GM12878 (cell line): ENCODE results near the gene CD163. TPM values are rescaled to one million over a fixed set of nuclear protein-coding genes. Genes with fewer than 3 reads are reported as not detected.

Source experiments
- ATF7 ChIP-seq: fragments of 450-650 bp; IDR thresholded peaks from 2 replicates; pipeline ENCODE4 v1.6.1; 2016; ENCODE audit warnings: low read depth, mild to moderate bottlenecking
- CBX5 ChIP-seq: sonication (generic); IDR thresholded peaks from 2 replicates; pipeline ENCODE4 v1.6.1; 2016; ENCODE audit warnings: low read depth, moderate library complexity, mild to moderate bottlenecking, inconsistent platforms
- CREM ChIP-seq: IDR thresholded peaks from 2 replicates; pipeline ENCODE4 v1.6.1; 2014; ENCODE audit warnings: antibody characterized with exemption, low read depth
- HDGF ChIP-seq: fragments of 450-650 bp; IDR thresholded peaks from 2 replicates; pipeline ENCODE4 v1.6.1; 2016; ENCODE audit warnings: antibody characterized with exemption
- IRF4 ChIP-seq: IDR thresholded peaks from 2 replicates; pipeline ENCODE4 v1.6.1; 2011; ENCODE audit warnings: low read depth, low read length
- JUND ChIP-seq: IDR thresholded peaks from 2 replicates; pipeline ENCODE4 v1.6.1; 2012; ENCODE audit warnings: low read depth, mild to moderate bottlenecking, low read length, improper control_type of control experiment, moderate library complexity
- PKNOX1 ChIP-seq: fragments of 450-650 bp; IDR thresholded peaks from 2 replicates; pipeline ENCODE4 v1.6.1; 2016; ENCODE audit warnings: mild to moderate bottlenecking
- ZBTB40 ChIP-seq: fragments of 450-650 bp; IDR thresholded peaks from 2 replicates; pipeline ENCODE4 v1.6.1; 2016; ENCODE audit warnings: mild to moderate bottlenecking, moderate library complexity, borderline replicate concordance
- ZNF217 ChIP-seq: fragments of 450-650 bp; IDR thresholded peaks from 2 replicates; pipeline ENCODE4 v1.6.1; 2017; ENCODE audit warnings: antibody characterized with exemption, mild to moderate bottlenecking
- ZNF687 ChIP-seq: fragments of 450-650 bp; IDR thresholded peaks from 2 replicates; pipeline ENCODE4 v1.6.1; 2017; ENCODE audit warnings: mild to moderate bottlenecking, moderate library complexity
- polyA plus RNA-seq, 11 experiments: library from polyadenylated mRNA; depleted of rRNA in 4 of 11; unstranded in 6 of 11; stranded (reverse) in 5 of 11; fragments of >200 nt; fragmentation: Nextera tagmentation in 4 of 11; fragmentation: Illumina TruSeq in 1 of 11; extraction: Ambion mirVana in 4 of 11; extraction: Trizol in 1 of 11; gene quantifications; 1 replicate in 1 of 11; 2 replicates in 10 of 11; pipeline versions ENCODE4 v1.2.1 to v1.2.3, GENCODE V29; 2011 to 2016; ENCODE audit warnings: inconsistent platforms in 2 of 11, missing spikeins in 2 of 11, low read depth in 1 of 11
- total RNA-seq, 4 experiments: library from RNA; depleted of rRNA in 3 of 4; stranded (reverse); fragments of >200 nt in 3 of 4; fragmentation: Illumina TruSeq in 1 of 4; extraction: Trizol in 1 of 4; gene quantifications; 2 replicates each; pipeline versions ENCODE4 v1.2.1 to v1.2.3, GENCODE V29; 2013 to 2021
- TF ChIP-seq, protein P1 (sequence below): fragments of 450-650 bp; IDR thresholded peaks from 2 replicates; pipeline ENCODE4 v1.6.1; 2017; ENCODE audit warnings: antibody characterized with exemption, mild to moderate bottlenecking, moderate library complexity

CD163 gene
- total and polyA plus RNA-seq, 10 of the 15 experiments (the other 5 are each of a cell fraction or from before 2014, with no cell fraction given): 0.74 TPM; not detected in 9

GRCh38 chr12:7451756-7452155 lies 51.8 kb downstream of the CD163 start (continued):
- TF ChIP-seq ZBTB40 (no peak), JUND (no peak), HDGF (no peak), CREM (no peak), IRF4 (no peak), CBX5 (no peak), PKNOX1 (no peak), ZNF687 (no peak), ZNF217 (no peak), ATF7 (no peak)
- TF ChIP-seq, protein P1, sequence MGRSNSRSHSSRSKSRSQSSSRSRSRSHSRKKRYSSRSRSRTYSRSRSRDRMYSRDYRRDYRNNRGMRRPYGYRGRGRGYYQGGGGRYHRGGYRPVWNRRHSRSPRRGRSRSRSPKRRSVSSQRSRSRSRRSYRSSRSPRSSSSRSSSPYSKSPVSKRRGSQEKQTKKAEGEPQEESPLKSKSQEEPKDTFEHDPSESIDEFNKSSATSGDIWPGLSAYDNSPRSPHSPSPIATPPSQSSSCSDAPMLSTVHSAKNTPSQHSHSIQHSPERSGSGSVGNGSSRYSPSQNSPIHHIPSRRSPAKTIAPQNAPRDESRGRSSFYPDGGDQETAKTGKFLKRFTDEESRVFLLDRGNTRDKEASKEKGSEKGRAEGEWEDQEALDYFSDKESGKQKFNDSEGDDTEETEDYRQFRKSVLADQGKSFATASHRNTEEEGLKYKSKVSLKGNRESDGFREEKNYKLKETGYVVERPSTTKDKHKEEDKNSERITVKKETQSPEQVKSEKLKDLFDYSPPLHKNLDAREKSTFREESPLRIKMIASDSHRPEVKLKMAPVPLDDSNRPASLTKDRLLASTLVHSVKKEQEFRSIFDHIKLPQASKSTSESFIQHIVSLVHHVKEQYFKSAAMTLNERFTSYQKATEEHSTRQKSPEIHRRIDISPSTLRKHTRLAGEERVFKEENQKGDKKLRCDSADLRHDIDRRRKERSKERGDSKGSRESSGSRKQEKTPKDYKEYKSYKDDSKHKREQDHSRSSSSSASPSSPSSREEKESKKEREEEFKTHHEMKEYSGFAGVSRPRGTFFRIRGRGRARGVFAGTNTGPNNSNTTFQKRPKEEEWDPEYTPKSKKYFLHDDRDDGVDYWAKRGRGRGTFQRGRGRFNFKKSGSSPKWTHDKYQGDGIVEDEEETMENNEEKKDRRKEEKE: no peak
